WTC11 (cell line): ENCODE measurements around the gene HINFP.

ENCODE experiments used
- HMGXB4 ChIP-seq: sonication (generic); formaldehyde crosslinking; IDR thresholded peaks from 2 replicates; pipeline ENCODE4 v1.8.1; 2023; ENCODE audit warnings: mild to moderate bottlenecking, moderate library complexity, missing genetic modification reagents
- NR1H2 ChIP-seq: sonication (generic); formaldehyde crosslinking; IDR thresholded peaks from 2 replicates; pipeline ENCODE4 v1.9.0; 2021; ENCODE audit warnings: mild to moderate bottlenecking, moderate library complexity, missing genetic modification reagents

DNA sequence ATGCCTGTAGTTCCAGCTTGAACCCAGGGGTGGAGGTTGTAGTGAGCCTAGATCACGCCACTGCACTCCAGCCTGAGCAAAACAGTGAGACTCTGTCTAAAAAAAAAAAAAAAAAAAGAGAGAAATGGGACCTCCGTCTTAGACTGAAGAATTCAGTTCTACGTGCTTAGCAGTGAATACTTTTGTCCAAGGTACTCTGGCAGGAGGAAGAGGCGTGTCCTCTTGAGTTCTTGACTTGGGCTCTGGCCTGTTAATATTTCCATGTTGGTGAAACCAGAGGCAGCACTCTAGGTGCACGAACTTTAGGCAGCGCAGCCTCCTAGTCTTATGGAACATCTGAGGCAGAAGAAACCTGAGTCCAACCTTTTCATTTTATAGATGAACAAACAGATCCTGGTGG is 34.3 kb upstream of the HINFP start:
- TF ChIP-seq NR1H2 (CRISPR knock-in tag) (no peak), HMGXB4 (CRISPR knock-in tag) (no peak)
